Parathyroid adenoma (tissue), 2 donors: Measurements from ENCODE around the gene DUS1L.

Experiments used
- H2AFZ ChIP-seq: fragments of 300-600 bp; sonication (generic); one replicate; pipeline ENCODE4 v1.7.0; 2017; ENCODE audit warnings: antibody characterized with exemption, mild to moderate bottlenecking
- H3K27ac ChIP-seq: fragments of 300-600 bp; sonication (generic); one replicate; pipeline ENCODE4 v1.7.0; 2017
- H3K27me3 ChIP-seq: fragments of 300-600 bp; sonication (generic); one replicate; pipeline ENCODE4 v1.7.0; 2017; ENCODE audit warnings: low read length; ENCODE audit not compliant: control insufficient read depth, insufficient read depth
- H3K36me3 ChIP-seq: fragments of 300-600 bp; sonication (generic); one replicate; pipeline ENCODE4 v1.7.0; 2017; ENCODE audit warnings: low read length; ENCODE audit not compliant: control insufficient read depth, insufficient read depth
- H3K4me1 ChIP-seq: fragments of 300-600 bp; sonication (generic); one replicate; pipeline ENCODE4 v1.7.0; 2017; ENCODE audit warnings: control low read depth
- H3K4me2 ChIP-seq: fragments of 300-600 bp; sonication (generic); one replicate; pipeline ENCODE4 v1.7.0; 2017; ENCODE audit warnings: low read length
- H3K4me3 ChIP-seq: fragments of 300-600 bp; sonication (generic); one replicate; pipeline ENCODE4 v1.7.0; 2017; ENCODE audit warnings: low read depth, low read length
- H3K79me2 ChIP-seq: fragments of 300-600 bp; sonication (generic); one replicate; pipeline ENCODE4 v1.7.0; 2017; ENCODE audit warnings: control low read depth
- H3K9ac ChIP-seq: fragments of 300-600 bp; sonication (generic); one replicate; pipeline ENCODE4 v1.7.0; 2017; ENCODE audit warnings: mild to moderate bottlenecking
- H3K9me3 ChIP-seq: fragments of 300-600 bp; sonication (generic); one replicate; pipeline ENCODE4 v1.7.0; 2017; ENCODE audit warnings: low read length; ENCODE audit not compliant: control insufficient read depth
- CTCF ChIP-seq: fragments of 300-600 bp; sonication (generic); IDR thresholded peaks from one replicate; pipeline ENCODE4 v1.7.0; 2017; ENCODE audit warnings: antibody characterized with exemption, mild to moderate bottlenecking
- donor health status: primary hyperparathyroidism.

DUS1L gene

GRCh38 chr17:82065638-82066303 lies at the start of gene DUS1L:
Gene DUS1L, minus strand, starts transcription at chr17:82065804. Its CDS starts 745 bp downstream, at chr17:82065059.
- H3K4me2 ChIP-seq, result peak within 1 kb of the TSS; percentile 96
- H3K4me3 ChIP-seq, result peak within 1 kb of the TSS; percentile 70
- no peaks in the 10 kb centered on the region for H3K27me3 ChIP-seq
- H3K36me3 ChIP-seq, result no peaks in the 10 kb centered on the region
- peak within 1 kb of the TSS; percentile 96 for H2AFZ ChIP-seq
- H3K79me2 ChIP-seq, result no peaks in the 10 kb centered on the region
- H3K9ac ChIP-seq, result peak within 1 kb of the TSS; percentile 83
- no peak for TF ChIP-seq CTCF
- peaks cover 13% of the 10 kb centered on the region for H3K4me1 ChIP-seq
- no peaks in the 10 kb centered on the region for H3K9me3 ChIP-seq
- peak within 1 kb of the TSS; percentile 64 for H3K27ac ChIP-seq

GRCh38 chr17:82114872-82115271 lies 49.3 kb upstream of the DUS1L start:
- TF ChIP-seq CTCF, result no peak
- Histone ChIP-seq H3K4me1 (peaks cover 12% of the 10 kb centered on the region), H3K9me3 (no peaks in the 10 kb centered on the region), H3K79me2 (peaks cover 2% of the 10 kb centered on the region), H2AFZ (no peak overlapping the region), H3K27me3 (no peaks in the 10 kb centered on the region), H3K9ac (no peak overlapping the region), H3K27ac (no peak overlapping the region), H3K4me2 (no peak overlapping the region), H3K4me3 (no peak overlapping the region), H3K36me3 (no peaks in the 10 kb centered on the region)

- Histone ChIP-seq H3K4me1 (peaks cover 11% of the 10 kb centered on the region), H3K27ac (no peak overlapping the region), H3K36me3 (no peaks in the 10 kb centered on the region), H3K27me3 (no peaks in the 10 kb centered on the region), H2AFZ (no peak overlapping the region), H3K9ac (no peak overlapping the region), H3K79me2 (peaks cover 2% of the 10 kb centered on the region), H3K9me3 (no peaks in the 10 kb centered on the region), H3K4me3 (no peak overlapping the region), H3K4me2 (no peak overlapping the region)
- no peak for TF ChIP-seq CTCF
Measured at GRCh38 chr17:82114447-82114846, 48.8 kb upstream of the DUS1L start.

GRCh38 chr17:82113941-82114340 lies 48.3 kb upstream of the DUS1L start:
- Histone ChIP-seq H3K36me3 (no peaks in the 10 kb centered on the region), H3K27ac (no peak overlapping the region), H3K9ac (no peak overlapping the region), H3K79me2 (peaks cover 2% of the 10 kb centered on the region), H2AFZ (no peak overlapping the region), H3K4me1 (peaks cover 7% of the 10 kb centered on the region), H3K27me3 (no peaks in the 10 kb centered on the region), H3K9me3 (no peaks in the 10 kb centered on the region), H3K4me3 (no peak overlapping the region), H3K4me2 (no peak overlapping the region)
- TF ChIP-seq CTCF, result no peak

GRCh38 chr17:82113422-82113821 lies 47.8 kb upstream of the DUS1L start:
- Histone ChIP-seq H3K79me2 (peaks cover 2% of the 10 kb centered on the region), H3K27ac (no peak overlapping the region), H3K9me3 (no peaks in the 10 kb centered on the region), H2AFZ (no peak overlapping the region), H3K9ac (no peak overlapping the region), H3K4me1 (peaks cover 4% of the 10 kb centered on the region), H3K4me3 (no peak overlapping the region), H3K36me3 (no peaks in the 10 kb centered on the region), H3K27me3 (no peaks in the 10 kb centered on the region), H3K4me2 (no peak overlapping the region)
- TF ChIP-seq CTCF, result no peak
